ENCODE measurements around the gene ZNF784. TPM values are rescaled to one million over a fixed set of nuclear protein-coding genes. Genes with fewer than 3 reads are reported as not detected.

ZNF784 gene
- total and polyA plus RNA-seq, 2 of the 13 experiments (the other 11 are each of a cell fraction or from before 2014, with no cell fraction given): 4.1 to 4.2 TPM

DNA sequence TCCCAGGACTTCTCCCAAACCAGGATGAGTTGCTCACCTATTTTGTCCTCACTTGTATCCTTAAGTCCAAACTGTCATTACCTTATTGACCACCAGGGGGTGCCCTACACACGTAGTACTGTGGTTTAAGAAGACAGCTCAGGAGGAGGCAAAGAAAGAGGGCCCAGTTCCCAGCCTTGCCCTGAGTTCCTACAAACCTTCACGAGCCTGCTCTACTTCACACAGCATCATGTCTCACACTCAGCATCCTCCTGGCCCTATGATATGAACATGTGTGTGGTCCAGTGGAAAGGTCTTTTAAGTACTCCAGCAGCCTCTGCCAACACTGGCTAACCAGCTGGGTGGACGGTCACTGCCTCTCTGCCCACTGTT is 8.1 kb upstream of the ZNF784 start:
- H3K4me2 ChIP-seq (ENCODE audit: low read depth, low read length): peak overlapping the region; percentile 66
- peaks cover 23% of the 10 kb centered on the region for H3K79me2 ChIP-seq (ENCODE audit: insufficient read depth, low read length)
- no peak overlapping the region for H3K27ac ChIP-seq (ENCODE audit: extremely low read length, insufficient read depth, low read length)
- H2AFZ ChIP-seq (ENCODE audit: low read length): no peak overlapping the region
- in situ Hi-C loops (cut with HindIII; ENCODE audit: extremely low pct_ligation_motif_present, low pct_unique_long_range_greater_than_20kb): no loop called here
- FAIRE-seq: peak; percentile 18
- no peaks in the 10 kb centered on the region for H3K9me3 ChIP-seq (ENCODE audit: low read length)
- H3K4me1 ChIP-seq (ENCODE audit: insufficient read depth, low read length): peaks cover 38% of the 10 kb centered on the region
- H3K9ac ChIP-seq (ENCODE audit: insufficient read depth, low read depth, low read length): no peak overlapping the region
- H3K4me3 ChIP-seq (replicated peaks in 1 of 3; ENCODE audit: insufficient read depth in 1 of 3, low read depth in 2 of 3, low read length in 3 of 3): no peak overlapping the region
- BruUV-seq (replicated peaks): no TSS peak
- peak; percentile 88 for DNase-seq (ENCODE audit: low spot score)
- peak; percentile 63 for ATAC-seq
- ChIA-PET POLR2A (interaction anchor here (2.0 to 3.1 kb wide), 5 partner anchors 8 to 156 kb away, joined by 7 to 13 read pairs (median 11); partner anchors contain the start of genes FIZ1, U2AF2, ZNF581 and ZNF628), CTCF (ENCODE audit: low intra/inter-chr PET ratio, low total read pairs) (interaction anchor here (1.3 to 2.6 kb wide), 4 partner anchors 11 to 177 kb away, joined by 4 to 37 read pairs (median 12); partner anchors contain the start of gene ZNF581)
- WGBS (ENCODE audit: low lambda C conversion rate): 28% methylated on average over 3 of the region's 3 CpGs
- no peaks in the 10 kb centered on the region for H4K20me1 ChIP-seq (ENCODE audit: insufficient read depth, low read length)
- intact Hi-C loops (cut with micrococcal nuclease; ENCODE audit: unreplicated experiment): loop anchor here (1.0 to 10.0 kb wide), 3 partner anchors 48 to 175 kb away; partner anchors contain the start of gene ZNF579
- no peaks in the 10 kb centered on the region; a peak in 1 of 5 replicates for H3K27me3 ChIP-seq (ENCODE audit: control insufficient read depth in 1 of 2, insufficient read depth in 2 of 2, low read length in 2 of 2)
- H3K36me3 ChIP-seq (replicated peaks in 1 of 2; ENCODE audit: control insufficient read depth in 1 of 2, insufficient read depth in 2 of 2, low read length in 2 of 2): no peaks in the 10 kb centered on the region
- TF ChIP-seq ZNF782 (CRISPR knock-in tag; IDR thresholded peaks at IDR 0.05; ENCODE audit: borderline replicate concordance): no peak
- TF ChIP-seq ZFP1 (CRISPR knock-in tag; IDR thresholded peaks at IDR 0.05): no peak
- peak; percentile 74 for TF ChIP-seq STAG1 (CRISPR knock-in tag; IDR thresholded peaks at IDR 0.05)
- TF ChIP-seq PAX8 (CRISPR knock-in tag; IDR thresholded peaks at IDR 0.05; ENCODE audit: borderline replicate concordance): no peak
- peak; percentile 41 for TF ChIP-seq SMC3 (IDR thresholded peaks at IDR 0.05; ENCODE audit: low read length)
- TF ChIP-seq RELA (CRISPR knock-in tag; IDR thresholded peaks at IDR 0.05): no peak
- TF ChIP-seq MEF2D (CRISPR knock-in tag; IDR thresholded peaks at IDR 0.05): 0 out of 2 replicates have a peak, but pooled peaks have one; percentile 3
- TF ChIP-seq PAWR (CRISPR knock-in tag; IDR thresholded peaks at IDR 0.05; ENCODE audit: borderline replicate concordance): no peak
- no peak for TF ChIP-seq FOXA1 (IDR thresholded peaks at IDR 0.05)
- TF ChIP-seq FOXA1 (CRISPR knock-in tag; IDR thresholded peaks at IDR 0.05): peak; percentile 63
- TF ChIP-seq ZNF75D (CRISPR knock-in tag; IDR thresholded peaks at IDR 0.05; ENCODE audit: borderline replicate concordance): no peak
- TF ChIP-seq HNRNPL (IDR thresholded peaks at IDR 0.05; ENCODE audit: low read depth, low read length): no peak
- TF ChIP-seq ZNF615 (CRISPR knock-in tag; IDR thresholded peaks at IDR 0.05; ENCODE audit: borderline replicate concordance): no peak
- TF ChIP-seq NCOA2 (CRISPR knock-in tag; IDR thresholded peaks at IDR 0.05): no peak
- no peak for TF ChIP-seq RBAK (CRISPR knock-in tag; IDR thresholded peaks at IDR 0.05)
- no peak for TF ChIP-seq ZNF816 (CRISPR knock-in tag; IDR thresholded peaks at IDR 0.05; ENCODE audit: borderline replicate concordance)
- no peak for TF ChIP-seq STAT5B (CRISPR knock-in tag; IDR thresholded peaks at IDR 0.05)
- no peak for TF ChIP-seq GABPA (IDR thresholded peaks at IDR 0.05; ENCODE audit: low read depth, low read length)
- peak; percentile 35 for TF ChIP-seq GABPA (CRISPR knock-in tag; IDR thresholded peaks at IDR 0.05; ENCODE audit: low read depth)
- no peak for TF ChIP-seq ZNF274 (CRISPR knock-in tag; IDR thresholded peaks at IDR 0.05)
- TF ChIP-seq MZF1 (CRISPR knock-in tag; IDR thresholded peaks at IDR 0.05; ENCODE audit: borderline replicate concordance): no peak
- TF ChIP-seq, protein P1, sequence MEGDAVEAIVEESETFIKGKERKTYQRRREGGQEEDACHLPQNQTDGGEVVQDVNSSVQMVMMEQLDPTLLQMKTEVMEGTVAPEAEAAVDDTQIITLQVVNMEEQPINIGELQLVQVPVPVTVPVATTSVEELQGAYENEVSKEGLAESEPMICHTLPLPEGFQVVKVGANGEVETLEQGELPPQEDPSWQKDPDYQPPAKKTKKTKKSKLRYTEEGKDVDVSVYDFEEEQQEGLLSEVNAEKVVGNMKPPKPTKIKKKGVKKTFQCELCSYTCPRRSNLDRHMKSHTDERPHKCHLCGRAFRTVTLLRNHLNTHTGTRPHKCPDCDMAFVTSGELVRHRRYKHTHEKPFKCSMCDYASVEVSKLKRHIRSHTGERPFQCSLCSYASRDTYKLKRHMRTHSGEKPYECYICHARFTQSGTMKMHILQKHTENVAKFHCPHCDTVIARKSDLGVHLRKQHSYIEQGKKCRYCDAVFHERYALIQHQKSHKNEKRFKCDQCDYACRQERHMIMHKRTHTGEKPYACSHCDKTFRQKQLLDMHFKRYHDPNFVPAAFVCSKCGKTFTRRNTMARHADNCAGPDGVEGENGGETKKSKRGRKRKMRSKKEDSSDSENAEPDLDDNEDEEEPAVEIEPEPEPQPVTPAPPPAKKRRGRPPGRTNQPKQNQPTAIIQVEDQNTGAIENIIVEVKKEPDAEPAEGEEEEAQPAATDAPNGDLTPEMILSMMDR (CRISPR knock-in tag; IDR thresholded peaks at IDR 0.05): peak; percentile 85
- TF ChIP-seq, protein P2, sequence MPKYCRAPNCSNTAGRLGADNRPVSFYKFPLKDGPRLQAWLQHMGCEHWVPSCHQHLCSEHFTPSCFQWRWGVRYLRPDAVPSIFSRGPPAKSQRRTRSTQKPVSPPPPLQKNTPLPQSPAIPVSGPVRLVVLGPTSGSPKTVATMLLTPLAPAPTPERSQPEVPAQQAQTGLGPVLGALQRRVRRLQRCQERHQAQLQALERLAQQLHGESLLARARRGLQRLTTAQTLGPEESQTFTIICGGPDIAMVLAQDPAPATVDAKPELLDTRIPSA (CRISPR knock-in tag; IDR thresholded peaks at IDR 0.05; ENCODE audit: borderline replicate concordance): no peak
- no peak for TF ChIP-seq KMT2A (CRISPR knock-in tag; IDR thresholded peaks at IDR 0.05)
- no peak for TF ChIP-seq KAT8 (CRISPR knock-in tag; IDR thresholded peaks at IDR 0.05)
- TF ChIP-seq, protein P3, sequence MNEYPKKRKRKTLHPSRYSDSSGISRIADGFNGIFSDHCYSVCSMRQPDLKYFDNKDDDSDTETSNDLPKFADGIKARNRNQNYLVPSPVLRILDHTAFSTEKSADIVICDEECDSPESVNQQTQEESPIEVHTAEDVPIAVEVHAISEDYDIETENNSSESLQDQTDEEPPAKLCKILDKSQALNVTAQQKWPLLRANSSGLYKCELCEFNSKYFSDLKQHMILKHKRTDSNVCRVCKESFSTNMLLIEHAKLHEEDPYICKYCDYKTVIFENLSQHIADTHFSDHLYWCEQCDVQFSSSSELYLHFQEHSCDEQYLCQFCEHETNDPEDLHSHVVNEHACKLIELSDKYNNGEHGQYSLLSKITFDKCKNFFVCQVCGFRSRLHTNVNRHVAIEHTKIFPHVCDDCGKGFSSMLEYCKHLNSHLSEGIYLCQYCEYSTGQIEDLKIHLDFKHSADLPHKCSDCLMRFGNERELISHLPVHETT (CRISPR knock-in tag; conservative IDR thresholded peaks at IDR 0.05): no peak

Measured in HepG2 (cell line).